Measurements from ENCODE around the gene DNAJA4. TPM values are rescaled to one million over a fixed set of nuclear protein-coding genes. Genes with fewer than 3 reads are reported as not detected.
A peak's percentile ranks its signal among the peaks of the same experiment; 100 is the strongest.

Gene DNAJA4
- polyA plus RNA-seq, 2 of the 4 experiments (the other 2 are of a cell fraction), result 0.05 to 0.13 TPM

DNA sequence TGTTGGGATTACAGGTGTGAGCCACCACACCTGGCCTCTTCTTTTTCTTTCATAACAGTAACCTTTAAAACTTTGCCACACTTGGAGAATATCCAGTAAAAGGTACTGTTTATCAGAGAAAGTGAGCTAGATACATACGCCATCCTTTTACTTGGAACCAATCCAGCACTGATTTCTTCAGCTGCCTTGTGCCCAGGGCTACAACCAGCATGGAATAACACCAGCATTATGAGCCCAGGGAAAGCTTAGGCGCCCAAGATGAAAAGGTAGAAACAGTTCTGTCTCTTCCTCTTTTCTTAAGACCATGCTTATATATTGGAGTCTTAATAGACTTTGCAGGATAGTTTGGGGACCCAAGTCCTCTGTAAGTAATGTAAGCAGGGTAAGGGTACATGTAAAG, 26.7 kb downstream of the DNAJA4 start:
- ChIA-PET POLR2A (interaction anchor here (0.6 to 2.3 kb wide), 2 partner anchors 9 to 13 kb away, joined by 3 to 15 read pairs; partner anchors contain the start of gene SKIC8), CTCF (interaction anchor here (0.8 to 1.9 kb wide), 8 partner anchors 10 to 182 kb away, joined by 3 to 9 read pairs (median 4); partner anchors contain the start of gene CIB2)
- no peaks in the 10 kb centered on the region for H3K9me3 ChIP-seq
- FAIRE-seq (no peak), ATAC-seq (no peak), DNase-seq (ENCODE audit: low read depth in 1 of 2, low spot score in 1 of 2) (no peak)
- TF ChIP-seq, protein P1, sequence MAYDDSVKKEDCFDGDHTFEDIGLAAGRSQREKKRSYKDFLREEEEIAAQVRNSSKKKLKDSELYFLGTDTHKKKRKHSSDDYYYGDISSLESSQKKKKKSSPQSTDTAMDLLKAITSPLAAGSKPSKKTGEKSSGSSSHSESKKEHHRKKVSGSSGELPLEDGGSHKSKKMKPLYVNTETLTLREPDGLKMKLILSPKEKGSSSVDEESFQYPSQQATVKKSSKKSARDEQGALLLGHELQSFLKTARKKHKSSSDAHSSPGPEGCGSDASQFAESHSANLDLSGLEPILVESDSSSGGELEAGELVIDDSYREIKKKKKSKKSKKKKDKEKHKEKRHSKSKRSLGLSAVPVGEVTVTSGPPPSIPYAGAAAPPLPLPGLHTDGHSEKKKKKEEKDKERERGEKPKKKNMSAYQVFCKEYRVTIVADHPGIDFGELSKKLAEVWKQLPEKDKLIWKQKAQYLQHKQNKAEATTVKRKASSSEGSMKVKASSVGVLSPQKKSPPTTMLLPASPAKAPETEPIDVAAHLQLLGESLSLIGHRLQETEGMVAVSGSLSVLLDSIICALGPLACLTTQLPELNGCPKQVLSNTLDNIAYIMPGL (CRISPR knock-in tag; IDR thresholded peaks at IDR 0.05; ENCODE audit: borderline replicate concordance), result no peak
- no peak for TF ChIP-seq KDM1A (IDR thresholded peaks at IDR 0.05; ENCODE audit: low read depth)
- no peak for TF ChIP-seq HOXA7 (CRISPR knock-in tag; IDR thresholded peaks at IDR 0.05)
- TF ChIP-seq NR3C1 (IDR thresholded peaks at IDR 0.05), result no peak
- no peak for TF ChIP-seq GATA3 (IDR thresholded peaks at IDR 0.05; ENCODE audit: borderline replicate concordance)
- TF ChIP-seq CEBPB (IDR thresholded peaks at IDR 0.05), result no peak
- TF ChIP-seq, protein P2, sequence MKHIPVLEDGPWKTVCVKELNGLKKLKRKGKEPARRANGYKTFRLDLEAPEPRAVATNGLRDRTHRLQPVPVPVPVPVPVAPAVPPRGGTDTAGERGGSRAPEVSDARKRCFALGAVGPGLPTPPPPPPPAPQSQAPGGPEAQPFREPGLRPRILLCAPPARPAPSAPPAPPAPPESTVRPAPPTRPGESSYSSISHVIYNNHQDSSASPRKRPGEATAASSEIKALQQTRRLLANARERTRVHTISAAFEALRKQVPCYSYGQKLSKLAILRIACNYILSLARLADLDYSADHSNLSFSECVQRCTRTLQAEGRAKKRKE (CRISPR knock-in tag; IDR thresholded peaks at IDR 0.05; ENCODE audit: low read depth), result no peak
- TF ChIP-seq RARB (CRISPR knock-in tag; IDR thresholded peaks at IDR 0.05), result no peak
- no peak for TF ChIP-seq HOXB13 (CRISPR knock-in tag; IDR thresholded peaks at IDR 0.05; ENCODE audit: low read depth)
- no peak for TF ChIP-seq RFX5 (IDR thresholded peaks at IDR 0.05)
- H3K4me3 ChIP-seq, result no peak overlapping the region
- WGBS (ENCODE audit: missing lambda C conversion rate), result 47% methylated on average over 2 of the region's 2 CpGs
- no peak overlapping the region for H3K4me2 ChIP-seq
- H3K4me1 ChIP-seq, result no peaks in the 10 kb centered on the region; the same call in 2 of the 3 replicates
- H3K27ac ChIP-seq, result no peak overlapping the region

GRCh38 chr15:78291698-78292097, 27.3 kb downstream of the DNAJA4 start:
- DNase-seq (ENCODE audit: low read depth in 1 of 2, low spot score in 1 of 2) (no peak), FAIRE-seq (peak; percentile 70), ATAC-seq (no peak)
- Histone ChIP-seq H3K4me3 (no peak overlapping the region), H3K9me3 (no peaks in the 10 kb centered on the region), H3K4me1 (no peaks in the 10 kb centered on the region; the same call in 2 of the 3 replicates), H3K27ac (no peak overlapping the region), H3K4me2 (no peak overlapping the region)
- TF ChIP-seq ESRRA (IDR thresholded peaks at IDR 0.05; ENCODE audit: borderline replicate concordance, low read length) (no peak), KDM1A (IDR thresholded peaks at IDR 0.05; ENCODE audit: low read depth) (no peak), CHD4 (IDR thresholded peaks at IDR 0.05; ENCODE audit: borderline replicate concordance) (no peak), MAX (IDR thresholded peaks at IDR 0.05) (no peak)
- POLR2A ChIA-PET, result interaction anchor here (2.3 kb wide), 1 partner anchor 8 kb away, joined by 15 read pairs; the partner anchor contains the start of gene SKIC8
- CTCF ChIA-PET, result interaction anchor here (1.0 to 1.9 kb wide), 6 partner anchors 9 to 183 kb away, joined by 3 to 9 read pairs (median 4); partner anchors contain the start of gene CIB2
- 98% methylated on average over 2 of the region's 2 CpGs for WGBS (ENCODE audit: missing lambda C conversion rate)

- no peak for TF ChIP-seq PHF8 (IDR thresholded peaks at IDR 0.05; ENCODE audit: borderline replicate concordance, low read depth)
- Histone ChIP-seq H3K4me2 (no peak overlapping the region), H3K4me1 (no peaks in the 10 kb centered on the region; the same call in 2 of the 3 replicates), H3K9me3 (no peaks in the 10 kb centered on the region), H3K27ac (no peak overlapping the region), H3K4me3 (no peak overlapping the region)
- DNase-seq (ENCODE audit: low read depth in 1 of 2, low spot score in 1 of 2) (no peak), ATAC-seq (no peak), FAIRE-seq (no peak)
- POLR2A ChIA-PET, result no interaction called here
- 91% methylated on average over 1 of the region's 1 CpG for WGBS (ENCODE audit: missing lambda C conversion rate)
- CTCF ChIA-PET, result interaction anchor here (1.2 to 1.9 kb wide), 5 partner anchors 9 to 184 kb away, joined by 3 to 9 read pairs (median 3); no protein-coding TSS in a partner anchor
Measured at GRCh38 chr15:78292219-78292618, 27.9 kb downstream of the DNAJA4 start.

All from A549 (cell line).